H1 (cell line): Measurements from ENCODE around the gene ALG11.

ENCODE experiments used
- CREB1 ChIP-seq: IDR thresholded peaks from 2 replicates; pipeline ENCODE4 v1.6.1; 2012; ENCODE audit warnings: inconsistent platforms
- CTCF ChIP-seq, 3 experiments: IDR thresholded peaks; 1 replicate in 2 of 3; 2 replicates in 1 of 3; pipeline versions ENCODE4 v1.5.1 to v1.6.1; 2011; ENCODE audit warnings: low read length in 3 of 3, mild to moderate bottlenecking in 3 of 3, inconsistent platforms in 2 of 3, low read depth in 1 of 3, moderate library complexity in 1 of 3; ENCODE audit not compliant: insufficient read depth in 1 of 3; ENCODE audit errors: control extremely low read depth in 1 of 3
- POLR2A ChIP-seq, 2 experiments: IDR thresholded peaks; 1 replicate in 1 of 2; 2 replicates in 1 of 2; pipeline ENCODE4 v1.6.1; 2011; ENCODE audit warnings: low read depth in 2 of 2, low read length in 2 of 2, mild to moderate bottlenecking in 2 of 2; ENCODE audit errors: control extremely low read depth in 1 of 2
- TCF12 ChIP-seq: IDR thresholded peaks from 2 replicates; pipeline ENCODE4 v1.6.1; 2011; ENCODE audit warnings: low read depth, mild to moderate bottlenecking, low read length

GRCh38 chr13:52036037-52036436 lies 23.8 kb downstream of the ALG11 start:
- TF ChIP-seq CTCF (IDR thresholded peaks at IDR 0.05; ENCODE audit: control extremely low read depth in 1 of 3, insufficient read depth in 1 of 3, low read depth in 1 of 3, low read length in 3 of 3) (no peak), POLR2A (IDR thresholded peaks at IDR 0.05; ENCODE audit: control extremely low read depth in 1 of 2, low read depth in 2 of 2, low read length in 2 of 2) (no peak), TCF12 (no peak), CREB1 (no peak)
